Thyroid gland (tissue), 4 donors: ENCODE measurements around the gene FMN1.

Experiments
- POLR2A ChIP-seq, 2 donors: fragments of 450-650 bp; IDR thresholded peaks; one replicate each; pipeline ENCODE4 v1.6.1; 2017; ENCODE audit warnings: antibody characterized with exemption in 2 of 2, mild to moderate bottlenecking in 2 of 2, moderate library complexity in 1 of 2
- TF ChIP-seq, protein P1 (sequence below), 6 experiments: fragments of 200-600 bp in 3 of 6; fragments of 450-650 bp in 3 of 6; sonication (generic) in 3 of 6; IDR thresholded peaks; one replicate each; pipeline ENCODE4 v1.5.1; 2016 to 2019; ENCODE audit warnings: antibody characterized with exemption in 6 of 6, mild to moderate bottlenecking in 2 of 6, inconsistent platforms in 1 of 6, moderate library complexity in 1 of 6

DNA sequence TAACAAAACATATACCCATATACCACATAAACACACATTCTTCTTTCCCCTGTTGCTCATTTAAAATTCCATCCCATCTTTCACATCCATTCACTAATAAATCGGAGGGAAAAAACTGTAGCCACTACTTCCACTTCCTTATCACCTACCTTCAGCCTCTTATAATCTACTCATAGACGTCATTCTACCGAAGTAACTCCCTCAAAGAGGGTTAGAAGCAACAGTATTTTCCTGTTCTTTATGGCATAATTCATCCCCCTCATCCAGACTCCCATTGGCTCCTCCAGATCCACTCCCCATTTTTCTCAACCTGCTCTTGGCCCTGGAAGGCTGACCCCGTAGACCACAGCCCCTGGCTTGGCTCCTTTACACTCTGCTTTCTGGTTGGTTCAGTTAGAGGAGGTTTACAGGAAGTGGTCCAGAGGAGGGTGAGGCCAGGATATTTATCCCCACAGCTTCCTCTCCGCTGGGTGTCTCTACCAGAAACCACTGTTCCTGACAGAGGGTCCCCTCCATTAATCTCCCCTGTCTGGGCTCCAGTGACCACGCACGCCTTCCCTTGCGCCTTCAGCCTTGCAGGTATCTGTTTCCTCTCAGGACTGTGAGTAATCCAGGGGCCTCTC, 46.3 kb downstream of the FMN1 start:
- TF ChIP-seq, protein P1, sequence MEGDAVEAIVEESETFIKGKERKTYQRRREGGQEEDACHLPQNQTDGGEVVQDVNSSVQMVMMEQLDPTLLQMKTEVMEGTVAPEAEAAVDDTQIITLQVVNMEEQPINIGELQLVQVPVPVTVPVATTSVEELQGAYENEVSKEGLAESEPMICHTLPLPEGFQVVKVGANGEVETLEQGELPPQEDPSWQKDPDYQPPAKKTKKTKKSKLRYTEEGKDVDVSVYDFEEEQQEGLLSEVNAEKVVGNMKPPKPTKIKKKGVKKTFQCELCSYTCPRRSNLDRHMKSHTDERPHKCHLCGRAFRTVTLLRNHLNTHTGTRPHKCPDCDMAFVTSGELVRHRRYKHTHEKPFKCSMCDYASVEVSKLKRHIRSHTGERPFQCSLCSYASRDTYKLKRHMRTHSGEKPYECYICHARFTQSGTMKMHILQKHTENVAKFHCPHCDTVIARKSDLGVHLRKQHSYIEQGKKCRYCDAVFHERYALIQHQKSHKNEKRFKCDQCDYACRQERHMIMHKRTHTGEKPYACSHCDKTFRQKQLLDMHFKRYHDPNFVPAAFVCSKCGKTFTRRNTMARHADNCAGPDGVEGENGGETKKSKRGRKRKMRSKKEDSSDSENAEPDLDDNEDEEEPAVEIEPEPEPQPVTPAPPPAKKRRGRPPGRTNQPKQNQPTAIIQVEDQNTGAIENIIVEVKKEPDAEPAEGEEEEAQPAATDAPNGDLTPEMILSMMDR (IDR thresholded peaks at IDR 0.05), result no peak
- TF ChIP-seq POLR2A (IDR thresholded peaks at IDR 0.05), result no peak
